Gastrocnemius medialis (tissue), 4 donors: Measurements from ENCODE around the gene VSTM2B.

Experiments used
- CTCF ChIP-seq, 5 experiments: fragments of 450-650 bp in 3 of 5; fragments of 200-600 bp in 2 of 5; sonication (generic) in 2 of 5; IDR thresholded peaks in 4 of 5; conservative IDR thresholded peaks in 1 of 5; 1 replicate in 4 of 5; 2 replicates in 1 of 5; pipeline ENCODE4 v1.5.1; 2016 to 2019; ENCODE audit warnings: antibody characterized with exemption in 5 of 5, mild to moderate bottlenecking in 3 of 5, moderate library complexity in 3 of 5
- POLR2A ChIP-seq, 2 donors: fragments of 450-650 bp; IDR thresholded peaks; one replicate each; pipeline ENCODE4 v1.6.1; 2017; ENCODE audit warnings: antibody characterized with exemption in 2 of 2, mild to moderate bottlenecking in 2 of 2, moderate library complexity in 2 of 2

- no peak for TF ChIP-seq CTCF (IDR thresholded peaks at IDR 0.05 in 4 of 5, conservative IDR thresholded peaks at IDR 0.05 in 1 of 5)
- no peak for TF ChIP-seq POLR2A (IDR thresholded peaks at IDR 0.05)
Measured at GRCh38 chr19:29591670-29592069, 65.9 kb downstream of the VSTM2B start.
